GM10248 (cell line): Measurements from ENCODE around the gene MLC1.
"Not testable (repeated sequence)": the region's sequence is repeated elsewhere in the genome, so short reads cannot be mapped to it uniquely, and the experiment has no call there.

Experiments used
- CTCF ChIA-PET: fragments of 300-600 bp; sonication (Branson Sonifier 250); formaldehyde crosslinking; extraction: SDS; loops from one replicate; lab custom pipeline; 2021; ENCODE audit warnings: antibody characterized with exemption; lab: Yijun Ruan, JAX
- POLR2A ChIA-PET: fragments of 350-650 bp; sonication (Branson Sonifier 250); formaldehyde crosslinking; extraction: SDS; loops from one replicate; lab custom pipeline; 2020; ENCODE audit warnings: antibody characterized with exemption; lab: Yijun Ruan, JAX
- DNase-seq: peaks from one replicate; pipeline ENCODE4 v3.0.0; 2012; ENCODE audit errors: extremely low spot score
- CTCF ChIP-seq: IDR thresholded peaks from 2 replicates; pipeline ENCODE4 v1.5.1; 2012; ENCODE audit warnings: mild to moderate bottlenecking, low read depth; ENCODE audit errors: extremely low read depth, missing control alignments, control extremely low read depth

MLC1 gene

GRCh38 chr22:50091092-50091768 lies 6.0 kb upstream of the MLC1 start:
- POLR2A ChIA-PET = no interaction called here
- TF ChIP-seq CTCF = no peak

DNA sequence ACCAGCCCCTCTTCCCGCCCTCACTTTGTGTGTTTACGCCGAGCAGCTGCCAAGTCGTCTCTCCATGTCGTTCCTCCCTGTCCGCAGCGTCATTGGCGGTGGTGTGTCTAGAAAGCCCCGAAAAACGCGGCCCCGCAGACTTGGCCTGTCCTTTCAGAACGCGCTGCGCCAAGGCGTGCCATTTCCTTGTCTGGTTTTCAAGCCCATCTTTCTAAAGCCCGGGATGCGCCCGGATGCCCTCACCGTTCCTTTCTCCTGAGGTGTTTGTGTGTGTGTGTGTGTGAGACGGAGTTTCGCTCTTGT lies 5.1 kb upstream of the MLC1 start:
- TF ChIP-seq CTCF = no peak
- no peak for DNase-seq
- ChIA-PET POLR2A (no interaction called here), CTCF (no interaction called here)

More at GRCh38 chr22:50091092-50091768, 6.0 kb upstream of the MLC1 start:
- CTCF ChIA-PET = interaction anchor here (0.9 kb wide), 1 partner anchor 14 kb away, joined by 3 read pairs; no protein-coding TSS in a partner anchor
- DNase-seq = no peak

DNA sequence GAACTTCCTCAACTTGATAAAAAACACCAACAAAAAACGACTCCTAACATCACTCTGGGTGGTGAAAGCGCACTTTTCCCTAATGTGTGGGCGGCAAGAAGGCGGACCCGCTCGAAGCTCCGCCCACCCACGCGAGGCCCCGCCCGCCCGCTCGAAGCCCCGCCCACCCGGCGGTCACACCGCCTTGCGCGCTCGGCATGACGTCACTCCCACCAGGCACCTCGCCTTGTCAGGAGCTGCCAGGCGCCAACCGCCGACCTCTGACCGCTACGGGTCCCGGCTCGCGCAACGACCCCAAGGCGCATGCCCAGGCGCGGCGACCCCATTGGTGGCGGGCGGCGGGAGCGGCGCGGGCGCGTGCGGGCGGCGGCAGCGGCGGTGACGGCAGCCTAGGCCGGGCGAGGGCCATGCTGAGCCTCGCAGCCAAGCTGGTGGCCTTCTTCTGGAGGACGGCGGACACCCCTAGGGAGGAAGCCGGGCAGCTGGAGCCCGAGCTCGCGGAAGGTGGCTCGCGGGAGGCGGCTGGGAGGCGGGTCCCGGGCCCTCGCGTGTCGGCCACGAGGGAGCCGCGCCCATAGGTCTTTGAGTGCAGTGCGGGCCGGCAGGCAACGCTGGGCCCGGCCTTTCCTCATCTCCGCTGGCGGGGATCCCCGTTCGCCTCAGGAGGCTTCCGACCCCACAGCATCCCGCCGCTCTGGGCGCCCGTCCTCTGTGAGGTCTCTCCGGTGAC lies 4.6 kb upstream of the MLC1 start, which contains the start of gene MOV10L1:
MOV10L1 (plus strand) TSS at position 325 of the 730 bp plus-strand sequence; CDS start at position 408, 83 bp downstream.
- TF ChIP-seq CTCF = no peak
- ChIA-PET POLR2A (no interaction called here), CTCF (no interaction called here)
- no peak for DNase-seq

- DNase-seq = no peak
- ChIA-PET CTCF (no interaction called here), POLR2A (no interaction called here)
- TF ChIP-seq CTCF = no peak
These were observed 4.0 kb upstream of the MLC1 start for GRCh38 chr22:50089231-50089630.

DNA sequence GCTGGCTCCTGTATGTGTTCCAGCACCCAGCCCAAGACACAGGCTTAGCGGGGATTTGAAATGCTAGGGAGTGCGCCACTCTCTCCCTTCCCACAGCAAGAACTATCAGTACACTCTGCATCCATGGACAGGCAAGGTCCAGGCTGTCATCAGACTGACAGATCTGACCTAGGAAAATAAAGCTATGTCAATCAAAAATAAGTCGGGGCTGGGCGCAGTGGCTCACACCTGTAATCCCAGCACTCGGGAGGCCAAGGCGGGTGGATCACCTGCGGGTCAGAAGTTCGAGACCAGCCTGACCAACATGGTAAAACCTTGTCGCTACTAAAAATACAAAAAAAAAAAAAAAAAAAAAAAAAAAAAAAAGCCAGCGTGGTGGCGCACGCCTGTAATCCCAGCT lies 2.9 kb upstream of the MLC1 start:
- TF ChIP-seq CTCF = no peak
- ChIA-PET POLR2A (no interaction called here), CTCF (no interaction called here)
- DNase-seq = no peak

- no peak for DNase-seq
- CTCF ChIA-PET = no interaction called here
- POLR2A ChIA-PET = no interaction called here
- no peak for TF ChIP-seq CTCF
These were observed 2.4 kb upstream of the MLC1 start for GRCh38 chr22:50087646-50088045.

GRCh38 chr22:50086975-50087374 lies 1.7 kb upstream of the MLC1 start:
- CTCF ChIA-PET, DNase-seq, POLR2A ChIA-PET: not testable (repeated sequence)
